Uterus (tissue), 2 donors: ENCODE measurements around the gene GRID2.

Experiments
- CTCF ChIP-seq, 4 experiments: fragments of 200-600 bp in 2 of 4; fragments of 450-650 bp in 2 of 4; sonication (generic) in 2 of 4; IDR thresholded peaks; one replicate each; pipeline ENCODE4 v1.5.1; 2016 to 2019; ENCODE audit warnings: antibody characterized with exemption in 4 of 4, mild to moderate bottlenecking in 2 of 4, moderate library complexity in 1 of 4
- POLR2A ChIP-seq, 2 donors: fragments of 450-650 bp; IDR thresholded peaks; one replicate each; pipeline ENCODE4 v1.6.1; 2016; ENCODE audit warnings: antibody characterized with exemption in 2 of 2, mild to moderate bottlenecking in 1 of 2, moderate library complexity in 1 of 2

GRCh38 chr4:92814677-92815076 is 510.9 kb downstream of the GRID2 start:
- TF ChIP-seq CTCF (IDR thresholded peaks at IDR 0.05) (no peak), POLR2A (IDR thresholded peaks at IDR 0.05) (no peak)
